ENCODE measurements around the gene NDC80. TPM values are rescaled to one million over a fixed set of nuclear protein-coding genes. Genes with fewer than 3 reads are reported as not detected.

NDC80 gene
- total RNA-seq, 1 donor from 2014 or later = 8.6 TPM

DNA sequence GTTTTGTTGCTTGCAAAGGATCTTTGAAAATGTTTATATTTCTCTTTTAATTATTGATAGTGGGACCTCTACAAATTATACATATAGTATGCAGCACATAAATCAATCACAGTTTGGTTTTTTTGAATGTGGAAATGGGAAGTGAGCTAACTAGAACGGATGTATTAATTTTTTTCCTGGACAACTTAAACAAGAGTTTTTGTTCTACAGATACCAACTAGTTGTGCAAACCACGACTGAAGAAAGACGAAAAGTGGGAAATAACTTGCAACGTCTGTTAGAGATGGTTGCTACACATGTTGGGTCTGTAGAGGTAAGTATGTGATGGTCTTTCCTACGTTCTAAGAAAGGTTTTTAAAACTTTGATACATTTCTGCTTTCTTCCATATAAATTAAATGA is 39.2 kb downstream of the NDC80 start:
- Mint-ChIP-seq H3K4me3 (ENCODE audit: unreplicated experiment) (no peak overlapping the region), H3K9me3 (ENCODE audit: unreplicated experiment) (no peaks in the 10 kb centered on the region), H3K4me1 (ENCODE audit: unreplicated experiment) (no peaks in the 10 kb centered on the region), H3K27me3 (ENCODE audit: unreplicated experiment) (no peaks in the 10 kb centered on the region), H3K36me3 (ENCODE audit: low read depth, unreplicated experiment) (peaks cover 7% of the 10 kb centered on the region), H3K27ac (ENCODE audit: unreplicated experiment) (no peak overlapping the region)
- no peak for DNase-seq (ENCODE audit: low spot score)
- TF ChIP-seq, protein P1, sequence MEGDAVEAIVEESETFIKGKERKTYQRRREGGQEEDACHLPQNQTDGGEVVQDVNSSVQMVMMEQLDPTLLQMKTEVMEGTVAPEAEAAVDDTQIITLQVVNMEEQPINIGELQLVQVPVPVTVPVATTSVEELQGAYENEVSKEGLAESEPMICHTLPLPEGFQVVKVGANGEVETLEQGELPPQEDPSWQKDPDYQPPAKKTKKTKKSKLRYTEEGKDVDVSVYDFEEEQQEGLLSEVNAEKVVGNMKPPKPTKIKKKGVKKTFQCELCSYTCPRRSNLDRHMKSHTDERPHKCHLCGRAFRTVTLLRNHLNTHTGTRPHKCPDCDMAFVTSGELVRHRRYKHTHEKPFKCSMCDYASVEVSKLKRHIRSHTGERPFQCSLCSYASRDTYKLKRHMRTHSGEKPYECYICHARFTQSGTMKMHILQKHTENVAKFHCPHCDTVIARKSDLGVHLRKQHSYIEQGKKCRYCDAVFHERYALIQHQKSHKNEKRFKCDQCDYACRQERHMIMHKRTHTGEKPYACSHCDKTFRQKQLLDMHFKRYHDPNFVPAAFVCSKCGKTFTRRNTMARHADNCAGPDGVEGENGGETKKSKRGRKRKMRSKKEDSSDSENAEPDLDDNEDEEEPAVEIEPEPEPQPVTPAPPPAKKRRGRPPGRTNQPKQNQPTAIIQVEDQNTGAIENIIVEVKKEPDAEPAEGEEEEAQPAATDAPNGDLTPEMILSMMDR (IDR thresholded peaks at IDR 0.05; ENCODE audit: unreplicated experiment) = no peak

DNA sequence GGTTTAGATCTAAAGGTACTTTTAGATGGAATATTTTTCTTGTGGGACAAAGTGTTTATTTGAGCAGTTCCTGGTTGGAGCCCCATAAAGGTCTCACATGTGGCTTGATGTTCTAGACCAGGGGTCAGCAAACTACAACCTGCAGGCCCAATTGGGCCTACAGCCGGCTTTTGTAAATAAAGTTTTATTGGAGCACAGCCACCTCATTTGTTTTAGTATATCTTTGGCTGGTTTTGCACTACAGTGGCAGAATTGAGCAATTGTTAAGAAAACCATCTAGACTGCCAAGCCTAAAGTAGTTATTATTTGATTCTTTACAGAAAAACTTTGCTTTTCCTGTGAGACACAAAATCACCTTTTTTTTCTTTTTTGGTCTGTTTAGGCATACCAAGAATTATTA is 41.6 kb downstream of the NDC80 start:
- no peak for DNase-seq (ENCODE audit: low spot score)
- no peaks in the 10 kb centered on the region for H3K27me3 Mint-ChIP-seq (ENCODE audit: unreplicated experiment)
- H3K4me3 Mint-ChIP-seq (ENCODE audit: unreplicated experiment) = no peak overlapping the region
- H3K4me1 Mint-ChIP-seq (ENCODE audit: unreplicated experiment) = no peaks in the 10 kb centered on the region
- H3K36me3 Mint-ChIP-seq (ENCODE audit: low read depth, unreplicated experiment) = peaks cover 7% of the 10 kb centered on the region
- no peak overlapping the region for H3K27ac Mint-ChIP-seq (ENCODE audit: unreplicated experiment)
- TF ChIP-seq, protein P1 (IDR thresholded peaks at IDR 0.05; ENCODE audit: unreplicated experiment) = no peak
- no peaks in the 10 kb centered on the region for H3K9me3 Mint-ChIP-seq (ENCODE audit: unreplicated experiment)

DNA sequence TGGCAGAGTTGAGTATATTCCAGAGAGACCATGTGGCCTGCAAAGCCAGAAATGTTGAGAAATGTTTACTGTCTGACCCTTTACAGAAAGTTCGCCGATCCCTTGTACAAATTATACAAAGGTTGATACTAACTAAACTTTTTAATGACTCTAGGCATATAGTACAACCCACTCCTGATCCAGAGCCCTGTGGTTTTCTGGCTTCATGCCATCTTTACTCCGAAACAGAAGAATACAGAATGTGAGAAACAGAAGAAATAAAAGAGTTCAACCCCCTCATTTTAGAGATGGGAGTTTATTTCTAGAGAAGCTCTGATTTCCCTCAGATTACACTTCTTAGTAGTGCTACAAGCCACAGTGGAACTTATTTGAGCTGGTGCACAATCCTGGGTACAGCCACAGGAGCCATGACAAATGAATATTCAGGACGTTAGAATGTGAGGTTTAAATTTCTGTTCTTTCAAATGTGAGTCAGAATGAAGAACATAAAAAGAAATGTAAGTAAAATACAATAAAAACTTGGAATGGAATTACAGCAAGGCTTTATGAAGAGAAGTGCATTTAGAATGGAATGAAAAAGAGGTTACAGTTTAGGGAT is 46.1 kb downstream of the NDC80 start:
- no peak for DNase-seq (ENCODE audit: low spot score)
- Mint-ChIP-seq H3K4me1 (ENCODE audit: unreplicated experiment) (no peaks in the 10 kb centered on the region), H3K36me3 (ENCODE audit: low read depth, unreplicated experiment) (peaks cover 7% of the 10 kb centered on the region), H3K9me3 (ENCODE audit: unreplicated experiment) (no peaks in the 10 kb centered on the region), H3K4me3 (ENCODE audit: unreplicated experiment) (no peak overlapping the region), H3K27ac (ENCODE audit: unreplicated experiment) (no peak overlapping the region), H3K27me3 (ENCODE audit: unreplicated experiment) (no peaks in the 10 kb centered on the region)
- TF ChIP-seq, protein P1 (IDR thresholded peaks at IDR 0.05; ENCODE audit: unreplicated experiment) = no peak

DNA sequence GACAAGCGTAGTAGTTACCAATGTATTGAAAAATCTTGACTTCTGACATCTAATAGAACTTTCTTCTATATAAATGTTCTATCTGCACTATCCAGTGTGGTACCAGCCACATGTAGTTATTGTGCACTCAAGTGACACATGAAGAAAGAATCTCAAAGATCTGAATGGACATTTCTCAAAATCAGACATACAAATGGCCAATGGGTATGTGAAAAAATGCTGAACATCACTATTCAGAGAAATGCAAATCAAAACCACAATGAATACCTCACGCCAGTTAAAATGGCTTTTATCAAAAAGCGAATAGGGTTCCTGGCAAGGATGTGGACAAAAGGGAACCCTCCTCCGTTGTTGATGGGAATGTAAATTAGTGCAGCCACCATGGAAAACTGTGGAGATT is 46.7 kb downstream of the NDC80 start:
- TF ChIP-seq, protein P1 (IDR thresholded peaks at IDR 0.05; ENCODE audit: unreplicated experiment) = no peak
- Mint-ChIP-seq H3K4me3 (ENCODE audit: unreplicated experiment) (no peak overlapping the region), H3K9me3 (ENCODE audit: unreplicated experiment) (no peaks in the 10 kb centered on the region), H3K36me3 (ENCODE audit: low read depth, unreplicated experiment) (peaks cover 7% of the 10 kb centered on the region), H3K4me1 (ENCODE audit: unreplicated experiment) (no peaks in the 10 kb centered on the region), H3K27ac (ENCODE audit: unreplicated experiment) (no peak overlapping the region), H3K27me3 (ENCODE audit: unreplicated experiment) (no peaks in the 10 kb centered on the region)
- no peak for DNase-seq (ENCODE audit: low spot score)

DNA sequence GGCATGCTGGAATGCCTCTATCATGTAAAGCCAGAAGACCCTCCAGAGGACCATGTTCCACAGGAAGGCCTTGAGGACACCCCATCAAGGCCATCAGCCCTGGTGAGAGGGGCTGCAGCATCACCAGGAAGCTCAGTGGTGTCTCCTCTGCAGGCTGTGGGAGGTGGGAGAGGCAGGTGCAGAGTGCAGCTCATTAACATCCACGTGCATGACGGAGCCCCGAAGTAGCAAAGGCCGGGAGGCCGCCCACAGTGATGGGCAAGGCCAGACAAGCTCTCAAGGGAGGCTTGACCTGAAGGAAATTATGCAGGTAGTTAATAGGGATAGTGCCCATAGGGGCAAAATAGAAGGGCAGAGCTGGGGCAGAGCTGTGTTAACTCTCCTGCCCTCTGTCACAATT is 53.9 kb downstream of the NDC80 start:
- TF ChIP-seq, protein P1 (IDR thresholded peaks at IDR 0.05; ENCODE audit: unreplicated experiment) = no peak
- no peak for DNase-seq (ENCODE audit: low spot score)
- Mint-ChIP-seq H3K27ac (ENCODE audit: unreplicated experiment) (no peak overlapping the region), H3K36me3 (ENCODE audit: low read depth, unreplicated experiment) (no peaks in the 10 kb centered on the region), H3K4me3 (ENCODE audit: unreplicated experiment) (no peak overlapping the region), H3K27me3 (ENCODE audit: unreplicated experiment) (peaks cover 4% of the 10 kb centered on the region), H3K9me3 (ENCODE audit: unreplicated experiment) (no peaks in the 10 kb centered on the region), H3K4me1 (ENCODE audit: unreplicated experiment) (no peaks in the 10 kb centered on the region)

Measured in endothelial cell (in vitro differentiated cells).